GM23338 (cell line): ENCODE results near the gene PDE4B. TPM values are rescaled to one million over a fixed set of nuclear protein-coding genes. Genes with fewer than 3 reads are reported as not detected.

ENCODE experiments used
- ATAC-seq: fragments of 200-7000 bp; cut with Tn5 transposase; 3 replicates; pipeline ENCODE4 v1.9.1; 2020
- DNase-seq: peaks from one replicate; pipeline ENCODE4 v3.0.0-alpha.2; 2015; ENCODE audit warnings: low spot score
- H2AFZ ChIP-seq: fragments of 200-600 bp; sonication (generic); 2 replicates; pipeline ENCODE4 v1.8.0; 2016; ENCODE audit warnings: antibody characterized with exemption, mild to moderate bottlenecking, moderate library complexity
- H3F3A ChIP-seq: fragments of 200-600 bp; sonication (generic); replicated peaks from 2 replicates; pipeline ENCODE4 v1.8.0; 2017; ENCODE audit warnings: antibody characterized with exemption, mixed run types, low read depth
- H3K27ac ChIP-seq: fragments of 200-600 bp; sonication (generic); 2 replicates; pipeline ENCODE4 v1.6.1; 2016; ENCODE audit warnings: low read depth
- H3K27me3 ChIP-seq: fragments of 200-600 bp; sonication (generic); 2 replicates; pipeline ENCODE4 v1.8.0; 2016; ENCODE audit warnings: mild to moderate bottlenecking, mixed run types, moderate library complexity; ENCODE audit not compliant: insufficient read depth
- H3K36me3 ChIP-seq: fragments of 200-600 bp; sonication (generic); 2 replicates; pipeline ENCODE4 v1.8.0; 2016; ENCODE audit warnings: mild to moderate bottlenecking; ENCODE audit not compliant: insufficient read depth
- H3K4me1 ChIP-seq: fragments of 200-600 bp; sonication (generic); 2 replicates; pipeline ENCODE4 v1.8.0; 2016; ENCODE audit warnings: mild to moderate bottlenecking, moderate library complexity; ENCODE audit not compliant: insufficient read depth
- H3K4me2 ChIP-seq: fragments of 200-600 bp; sonication (generic); 2 replicates; pipeline ENCODE4 v1.7.1; 2017; ENCODE audit warnings: mixed run types
- H3K4me3 ChIP-seq: fragments of 200-600 bp; sonication (generic); 2 replicates; pipeline ENCODE4 v1.6.1; 2016; ENCODE audit warnings: mixed run types
- H3K79me2 ChIP-seq: fragments of 200-600 bp; sonication (generic); replicated peaks from 2 replicates; pipeline ENCODE4 v1.8.0; 2017; ENCODE audit warnings: mild to moderate bottlenecking; ENCODE audit not compliant: insufficient read depth
- H3K9me2 ChIP-seq: fragments of 200-600 bp; sonication (generic); 2 replicates; pipeline ENCODE4 v1.8.0; 2017; ENCODE audit not compliant: insufficient read depth
- H4K20me1 ChIP-seq: fragments of 200-600 bp; sonication (generic); replicated peaks from 2 replicates; pipeline ENCODE4 v1.8.0; 2017; ENCODE audit warnings: mild to moderate bottlenecking; ENCODE audit not compliant: insufficient read depth
- H3K27ac Mint-ChIP-seq: 2 replicates; pipeline ENCODE4 v1.8.0; 2020; ENCODE audit warnings: inconsistent platforms, mild to moderate bottlenecking, moderate library complexity, mixed read lengths
- H3K27me3 Mint-ChIP-seq: 3 replicates; pipeline ENCODE4 v1.8.0; 2022; ENCODE audit warnings: low read depth, mild to moderate bottlenecking, moderate library complexity, mixed read lengths, inconsistent platforms; ENCODE audit not compliant: insufficient read depth, poor library complexity
- H3K36me3 Mint-ChIP-seq: 3 replicates; pipeline ENCODE4 v1.8.0; 2021; ENCODE audit warnings: low read depth, mild to moderate bottlenecking, inconsistent platforms, moderate library complexity, mixed read lengths
- H3K4me1 Mint-ChIP-seq: 3 replicates; pipeline ENCODE4 v1.8.0; 2020; ENCODE audit warnings: mild to moderate bottlenecking, inconsistent platforms, mixed read lengths
- H3K4me3 Mint-ChIP-seq: 3 replicates; pipeline ENCODE4 v1.8.0; 2021; ENCODE audit warnings: moderate library complexity, mild to moderate bottlenecking, inconsistent platforms, mixed read lengths
- H3K9me3 Mint-ChIP-seq: 3 replicates; pipeline ENCODE4 v1.8.0; 2020; ENCODE audit warnings: moderate library complexity, mild to moderate bottlenecking, inconsistent platforms, mixed read lengths
- CREB1 ChIP-seq: fragments of 250-450 bp; sonication (Bioruptor Pico); IDR thresholded peaks from 2 replicates; pipeline ENCODE4 v1.5.0; 2020; ENCODE audit warnings: low read depth, mild to moderate bottlenecking, moderate library complexity
- EZH2 ChIP-seq: fragments of 200-600 bp; sonication (generic); IDR thresholded peaks from one replicate; pipeline ENCODE4 v1.8.0; 2017; ENCODE audit warnings: antibody characterized with exemption, mild to moderate bottlenecking, low read depth; ENCODE audit not compliant: unreplicated experiment
- EZH2phosphoT487 ChIP-seq: fragments of 200-600 bp; sonication (generic); IDR thresholded peaks from one replicate; pipeline ENCODE4 v1.8.1; 2018; ENCODE audit warnings: antibody characterized with exemption; ENCODE audit not compliant: unreplicated experiment
- NANOG ChIP-seq: IDR thresholded peaks from 2 replicates; pipeline ENCODE4 v1.6.1; 2016; ENCODE audit warnings: antibody characterized with exemption, borderline replicate concordance
- POLR2AphosphoS5 ChIP-seq: IDR thresholded peaks from 2 replicates; pipeline ENCODE4 v1.6.1; 2016; ENCODE audit warnings: antibody characterized with exemption, low read depth
- STAT1 ChIP-seq: IDR thresholded peaks from one replicate; pipeline ENCODE4 v1.6.1; 2016; ENCODE audit warnings: antibody characterized with exemption; ENCODE audit not compliant: unreplicated experiment
- ZNF331 ChIP-seq: fragments of 250-450 bp; sonication (Bioruptor Pico); IDR thresholded peaks from 2 replicates; pipeline ENCODE4 v1.5.0; 2020; ENCODE audit warnings: low read depth, mild to moderate bottlenecking, moderate library complexity
- polyA plus RNA-seq: library from polyadenylated mRNA; unstranded; fragments of >200 nt; fragmentation: Nextera tagmentation; extraction: Ambion mirVana; gene quantifications from 2 replicates; pipeline ENCODE4 v1.2.1, GENCODE V29; 2016
- total RNA-seq: library from RNA; depleted of rRNA; stranded (reverse); fragments of >200 nt; shearing (Covaris generic); gene quantifications from 2 replicates; pipeline ENCODE4 v1.2.3, GENCODE V29; 2014
- TF ChIP-seq, protein P1 (sequence below): fragments of 250-450 bp; sonication (Bioruptor Pico); IDR thresholded peaks from 2 replicates; pipeline ENCODE4 v1.5.0; 2020; ENCODE audit warnings: mild to moderate bottlenecking, moderate library complexity
- TF ChIP-seq, protein P2 (sequence below), 2 experiments: fragments of 200-600 bp in 1 of 2; sonication (generic) in 1 of 2; conservative IDR thresholded peaks; 2 replicates each; pipeline versions ENCODE4 v1.5.1 to v1.6.1; 2016 to 2017; ENCODE audit warnings: antibody characterized with exemption in 2 of 2, low read depth in 2 of 2, mild to moderate bottlenecking in 2 of 2, moderate library complexity in 1 of 2
- TF ChIP-seq, protein P3 (sequence below): IDR thresholded peaks from 2 replicates; pipeline ENCODE4 v1.6.1; 2016; ENCODE audit warnings: antibody characterized with exemption

The PDE4B gene
- total and polyA plus RNA-seq, 2 experiments from 2014 or later: 14.0 to 25.6 TPM

DNA sequence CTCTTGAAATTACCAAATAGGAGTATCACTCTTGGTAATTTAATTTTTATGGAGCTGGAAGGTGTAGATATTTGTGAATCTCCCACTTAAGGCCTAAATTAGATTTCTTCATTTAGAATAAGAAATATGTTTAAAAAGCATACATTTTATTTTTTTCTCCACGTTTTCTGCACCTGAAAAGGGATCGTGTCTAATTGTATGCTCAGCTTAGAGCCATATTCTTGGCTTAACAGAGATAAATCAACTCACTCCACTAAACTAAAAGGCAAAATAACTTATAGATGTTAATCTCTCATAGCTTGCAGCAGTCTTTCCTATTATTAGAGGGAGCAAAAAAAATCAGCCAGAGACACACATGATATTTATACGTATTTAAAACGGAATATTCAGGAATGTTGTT lies 404.4 kb downstream of the PDE4B start:
- no peaks in the 10 kb centered on the region for H3K9me2 ChIP-seq
- H3F3A ChIP-seq: no peaks in the 10 kb centered on the region
- no peak overlapping the region for H2AFZ ChIP-seq
- no peak overlapping the region for H3K4me2 ChIP-seq
- Mint-ChIP-seq H3K4me3 (no peak overlapping the region), H3K9me3 (peaks cover 4% of the 10 kb centered on the region; the same call in 1 of the 3 replicates), H3K27me3 (no peaks in the 10 kb centered on the region), H3K36me3 (no peaks in the 10 kb centered on the region), H3K27ac (no peak overlapping the region), H3K4me1 (no peaks in the 10 kb centered on the region)
- H3K4me3 ChIP-seq: no peak overlapping the region
- ATAC-seq: no peak
- no peak for DNase-seq
- no peak for TF ChIP-seq EZH2
- no peak for TF ChIP-seq EZH2phosphoT487
- H3K79me2 ChIP-seq: no peaks in the 10 kb centered on the region
- H3K36me3 ChIP-seq: no peaks in the 10 kb centered on the region
- H3K4me1 ChIP-seq: no peaks in the 10 kb centered on the region
- H4K20me1 ChIP-seq: no peaks in the 10 kb centered on the region
- no peak overlapping the region for H3K27ac ChIP-seq
- H3K27me3 ChIP-seq: no peaks in the 10 kb centered on the region

DNA sequence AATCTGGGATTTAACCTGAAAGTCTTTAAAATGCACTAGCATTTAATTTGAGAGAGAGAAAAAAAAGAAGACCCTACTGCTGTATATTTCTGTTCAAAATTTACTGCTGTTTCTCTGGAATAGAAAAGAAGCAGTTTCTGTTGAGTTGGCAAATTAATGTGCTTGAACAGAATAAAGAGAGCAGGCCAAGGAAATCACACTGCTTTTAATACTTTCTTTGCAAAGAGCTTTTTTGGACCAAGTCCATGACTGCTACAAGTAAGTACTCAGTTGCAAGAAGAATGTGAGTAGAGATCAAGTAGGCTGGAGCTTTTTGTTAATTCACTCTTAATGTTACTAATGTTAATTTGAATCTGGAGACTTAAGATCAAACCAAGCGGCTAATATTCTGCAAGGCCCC lies 405.1 kb downstream of the PDE4B start:
- no peak for ATAC-seq
- TF ChIP-seq, protein P1, sequence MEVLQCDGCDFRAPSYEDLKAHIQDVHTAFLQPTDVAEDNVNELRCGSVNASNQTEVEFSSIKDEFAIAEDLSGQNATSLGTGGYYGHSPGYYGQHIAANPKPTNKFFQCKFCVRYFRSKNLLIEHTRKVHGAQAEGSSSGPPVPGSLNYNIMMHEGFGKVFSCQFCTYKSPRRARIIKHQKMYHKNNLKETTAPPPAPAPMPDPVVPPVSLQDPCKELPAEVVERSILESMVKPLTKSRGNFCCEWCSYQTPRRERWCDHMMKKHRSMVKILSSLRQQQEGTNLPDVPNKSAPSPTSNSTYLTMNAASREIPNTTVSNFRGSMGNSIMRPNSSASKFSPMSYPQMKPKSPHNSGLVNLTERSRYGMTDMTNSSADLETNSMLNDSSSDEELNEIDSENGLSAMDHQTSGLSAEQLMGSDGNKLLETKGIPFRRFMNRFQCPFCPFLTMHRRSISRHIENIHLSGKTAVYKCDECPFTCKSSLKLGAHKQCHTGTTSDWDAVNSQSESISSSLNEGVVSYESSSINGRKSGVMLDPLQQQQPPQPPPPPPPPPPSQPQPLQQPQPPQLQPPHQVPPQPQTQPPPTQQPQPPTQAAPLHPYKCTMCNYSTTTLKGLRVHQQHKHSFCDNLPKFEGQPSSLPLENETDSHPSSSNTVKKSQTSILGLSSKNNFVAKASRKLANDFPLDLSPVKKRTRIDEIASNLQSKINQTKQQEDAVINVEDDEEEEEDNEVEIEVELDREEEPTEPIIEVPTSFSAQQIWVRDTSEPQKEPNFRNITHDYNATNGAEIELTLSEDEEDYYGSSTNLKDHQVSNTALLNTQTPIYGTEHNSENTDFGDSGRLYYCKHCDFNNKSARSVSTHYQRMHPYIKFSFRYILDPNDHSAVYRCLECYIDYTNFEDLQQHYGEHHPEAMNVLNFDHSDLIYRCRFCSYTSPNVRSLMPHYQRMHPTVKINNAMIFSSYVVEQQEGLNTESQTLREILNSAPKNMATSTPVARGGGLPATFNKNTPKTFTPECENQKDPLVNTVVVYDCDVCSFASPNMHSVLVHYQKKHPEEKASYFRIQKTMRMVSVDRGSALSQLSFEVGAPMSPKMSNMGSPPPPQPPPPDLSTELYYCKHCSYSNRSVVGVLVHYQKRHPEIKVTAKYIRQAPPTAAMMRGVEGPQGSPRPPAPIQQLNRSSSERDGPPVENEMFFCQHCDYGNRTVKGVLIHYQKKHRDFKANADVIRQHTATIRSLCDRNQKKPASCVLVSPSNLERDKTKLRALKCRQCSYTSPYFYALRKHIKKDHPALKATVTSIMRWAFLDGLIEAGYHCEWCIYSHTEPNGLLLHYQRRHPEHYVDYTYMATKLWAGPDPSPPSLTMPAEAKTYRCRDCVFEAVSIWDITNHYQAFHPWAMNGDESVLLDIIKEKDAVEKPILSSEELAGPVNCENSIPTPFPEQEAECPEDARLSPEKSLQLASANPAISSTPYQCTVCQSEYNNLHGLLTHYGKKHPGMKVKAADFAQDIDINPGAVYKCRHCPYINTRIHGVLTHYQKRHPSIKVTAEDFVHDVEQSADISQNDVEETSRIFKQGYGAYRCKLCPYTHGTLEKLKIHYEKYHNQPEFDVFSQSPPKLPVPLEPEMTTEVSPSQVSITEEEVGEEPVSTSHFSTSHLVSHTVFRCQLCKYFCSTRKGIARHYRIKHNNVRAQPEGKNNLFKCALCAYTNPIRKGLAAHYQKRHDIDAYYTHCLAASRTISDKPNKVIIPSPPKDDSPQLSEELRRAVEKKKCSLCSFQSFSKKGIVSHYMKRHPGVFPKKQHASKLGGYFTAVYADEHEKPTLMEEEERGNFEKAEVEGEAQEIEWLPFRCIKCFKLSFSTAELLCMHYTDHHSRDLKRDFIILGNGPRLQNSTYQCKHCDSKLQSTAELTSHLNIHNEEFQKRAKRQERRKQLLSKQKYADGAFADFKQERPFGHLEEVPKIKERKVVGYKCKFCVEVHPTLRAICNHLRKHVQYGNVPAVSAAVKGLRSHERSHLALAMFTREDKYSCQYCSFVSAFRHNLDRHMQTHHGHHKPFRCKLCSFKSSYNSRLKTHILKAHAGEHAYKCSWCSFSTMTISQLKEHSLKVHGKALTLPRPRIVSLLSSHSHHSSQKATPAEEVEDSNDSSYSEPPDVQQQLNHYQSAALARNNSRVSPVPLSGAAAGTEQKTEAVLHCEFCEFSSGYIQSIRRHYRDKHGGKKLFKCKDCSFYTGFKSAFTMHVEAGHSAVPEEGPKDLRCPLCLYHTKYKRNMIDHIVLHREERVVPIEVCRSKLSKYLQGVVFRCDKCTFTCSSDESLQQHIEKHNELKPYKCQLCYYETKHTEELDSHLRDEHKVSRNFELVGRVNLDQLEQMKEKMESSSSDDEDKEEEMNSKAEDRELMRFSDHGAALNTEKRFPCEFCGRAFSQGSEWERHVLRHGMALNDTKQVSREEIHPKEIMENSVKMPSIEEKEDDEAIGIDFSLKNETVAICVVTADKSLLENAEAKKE (CRISPR knock-in tag): no peak
- TF ChIP-seq POLR2AphosphoS5: no peak
- TF ChIP-seq, protein P2, sequence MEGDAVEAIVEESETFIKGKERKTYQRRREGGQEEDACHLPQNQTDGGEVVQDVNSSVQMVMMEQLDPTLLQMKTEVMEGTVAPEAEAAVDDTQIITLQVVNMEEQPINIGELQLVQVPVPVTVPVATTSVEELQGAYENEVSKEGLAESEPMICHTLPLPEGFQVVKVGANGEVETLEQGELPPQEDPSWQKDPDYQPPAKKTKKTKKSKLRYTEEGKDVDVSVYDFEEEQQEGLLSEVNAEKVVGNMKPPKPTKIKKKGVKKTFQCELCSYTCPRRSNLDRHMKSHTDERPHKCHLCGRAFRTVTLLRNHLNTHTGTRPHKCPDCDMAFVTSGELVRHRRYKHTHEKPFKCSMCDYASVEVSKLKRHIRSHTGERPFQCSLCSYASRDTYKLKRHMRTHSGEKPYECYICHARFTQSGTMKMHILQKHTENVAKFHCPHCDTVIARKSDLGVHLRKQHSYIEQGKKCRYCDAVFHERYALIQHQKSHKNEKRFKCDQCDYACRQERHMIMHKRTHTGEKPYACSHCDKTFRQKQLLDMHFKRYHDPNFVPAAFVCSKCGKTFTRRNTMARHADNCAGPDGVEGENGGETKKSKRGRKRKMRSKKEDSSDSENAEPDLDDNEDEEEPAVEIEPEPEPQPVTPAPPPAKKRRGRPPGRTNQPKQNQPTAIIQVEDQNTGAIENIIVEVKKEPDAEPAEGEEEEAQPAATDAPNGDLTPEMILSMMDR (conservative IDR thresholded peaks at IDR 0.05; ENCODE audit: low read depth in 2 of 2): no peak
- no peak for TF ChIP-seq CREB1 (CRISPR knock-in tag)
- no peak for TF ChIP-seq ZNF331 (CRISPR knock-in tag)
- no peak for TF ChIP-seq NANOG
- no peak for TF ChIP-seq STAT1
- TF ChIP-seq, protein P3, sequence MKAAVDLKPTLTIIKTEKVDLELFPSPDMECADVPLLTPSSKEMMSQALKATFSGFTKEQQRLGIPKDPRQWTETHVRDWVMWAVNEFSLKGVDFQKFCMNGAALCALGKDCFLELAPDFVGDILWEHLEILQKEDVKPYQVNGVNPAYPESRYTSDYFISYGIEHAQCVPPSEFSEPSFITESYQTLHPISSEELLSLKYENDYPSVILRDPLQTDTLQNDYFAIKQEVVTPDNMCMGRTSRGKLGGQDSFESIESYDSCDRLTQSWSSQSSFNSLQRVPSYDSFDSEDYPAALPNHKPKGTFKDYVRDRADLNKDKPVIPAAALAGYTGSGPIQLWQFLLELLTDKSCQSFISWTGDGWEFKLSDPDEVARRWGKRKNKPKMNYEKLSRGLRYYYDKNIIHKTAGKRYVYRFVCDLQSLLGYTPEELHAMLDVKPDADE: no peak

More for the DNA sequence above, 405.1 kb downstream of the PDE4B start:
- H3K4me3 ChIP-seq: no peak overlapping the region
- no peaks in the 10 kb centered on the region for H3K36me3 Mint-ChIP-seq
- H3K27ac Mint-ChIP-seq: no peak overlapping the region
- H4K20me1 ChIP-seq: no peaks in the 10 kb centered on the region
- H3K9me3 Mint-ChIP-seq: peaks cover 9% of the 10 kb centered on the region; the same call in 2 of the 3 replicates
- no peaks in the 10 kb centered on the region for H3K79me2 ChIP-seq
- H3F3A ChIP-seq: no peaks in the 10 kb centered on the region
- H3K4me2 ChIP-seq: no peak overlapping the region
- H3K27me3 Mint-ChIP-seq: no peaks in the 10 kb centered on the region
- no peak overlapping the region for H2AFZ ChIP-seq
- H3K4me3 Mint-ChIP-seq: no peak overlapping the region
- H3K4me1 ChIP-seq: no peaks in the 10 kb centered on the region
- no peaks in the 10 kb centered on the region for H3K36me3 ChIP-seq
- DNase-seq: no peak
- H3K27ac ChIP-seq: no peak overlapping the region
- no peaks in the 10 kb centered on the region for H3K4me1 Mint-ChIP-seq
- no peaks in the 10 kb centered on the region for H3K9me2 ChIP-seq
- H3K27me3 ChIP-seq: no peaks in the 10 kb centered on the region
